ENCODE results near the gene MYO5A. TPM values are rescaled to one million over a fixed set of nuclear protein-coding genes. Genes with fewer than 3 reads are reported as not detected.
A peak's percentile ranks its signal among the peaks of the same experiment; 100 is the strongest.

The MYO5A gene
- total and polyA plus RNA-seq, 9 of the 15 experiments (the other 6 are each of a cell fraction or from before 2014, with no cell fraction given): 0.03 to 0.82 (median 0.40) TPM

- TF ChIP-seq NFE2L1 (tag; IDR thresholded peaks at IDR 0.05; ENCODE audit: borderline replicate concordance, low read depth) (no peak), IRF1 (CRISPR knock-in tag; IDR thresholded peaks at IDR 0.05; ENCODE audit: borderline replicate concordance) (no peak), RUNX1 (IDR thresholded peaks at IDR 0.05; ENCODE audit: low read depth) (no peak), ZNF280A (IDR thresholded peaks at IDR 0.05; ENCODE audit: low read depth, partially characterized antibody) (no peak), ZNF143 (CRISPR knock-in tag; IDR thresholded peaks at IDR 0.05) (peak; percentile 91), CCNT2 (IDR thresholded peaks at IDR 0.05; ENCODE audit: borderline replicate concordance, extremely low read depth, insufficient read length, low read depth, low read length) (peak; percentile 74), REST (IDR thresholded peaks at IDR 0.05; ENCODE audit: borderline replicate concordance) (0 out of 2 replicates have a peak, but pooled peaks have one; percentile 11), REST (CRISPR knock-in tag; IDR thresholded peaks at IDR 0.05; ENCODE audit: low read depth) (peak; percentile 40; the same call in 1 of the 2 replicates), KDM5B (IDR thresholded peaks at IDR 0.05; ENCODE audit: insufficient replicate concordance, low read depth, low read length) (no peak), HSF4 (CRISPR knock-in tag; IDR thresholded peaks at IDR 0.05; ENCODE audit: borderline replicate concordance) (no peak), NR1H2 (CRISPR knock-in tag; IDR thresholded peaks at IDR 0.05) (no peak; the same call in 1 of the 2 replicates), GTF2E2 (tag; IDR thresholded peaks at IDR 0.05) (no peak)
Measured at GRCh38 chr15:52568601-52569585, 40.2 kb upstream of the MYO5A start, which contains the start of gene ARPP19 (continued).

All from K562 (cell line).